ENCODE data around the gene C6orf89.

C6orf89 gene

DNA sequence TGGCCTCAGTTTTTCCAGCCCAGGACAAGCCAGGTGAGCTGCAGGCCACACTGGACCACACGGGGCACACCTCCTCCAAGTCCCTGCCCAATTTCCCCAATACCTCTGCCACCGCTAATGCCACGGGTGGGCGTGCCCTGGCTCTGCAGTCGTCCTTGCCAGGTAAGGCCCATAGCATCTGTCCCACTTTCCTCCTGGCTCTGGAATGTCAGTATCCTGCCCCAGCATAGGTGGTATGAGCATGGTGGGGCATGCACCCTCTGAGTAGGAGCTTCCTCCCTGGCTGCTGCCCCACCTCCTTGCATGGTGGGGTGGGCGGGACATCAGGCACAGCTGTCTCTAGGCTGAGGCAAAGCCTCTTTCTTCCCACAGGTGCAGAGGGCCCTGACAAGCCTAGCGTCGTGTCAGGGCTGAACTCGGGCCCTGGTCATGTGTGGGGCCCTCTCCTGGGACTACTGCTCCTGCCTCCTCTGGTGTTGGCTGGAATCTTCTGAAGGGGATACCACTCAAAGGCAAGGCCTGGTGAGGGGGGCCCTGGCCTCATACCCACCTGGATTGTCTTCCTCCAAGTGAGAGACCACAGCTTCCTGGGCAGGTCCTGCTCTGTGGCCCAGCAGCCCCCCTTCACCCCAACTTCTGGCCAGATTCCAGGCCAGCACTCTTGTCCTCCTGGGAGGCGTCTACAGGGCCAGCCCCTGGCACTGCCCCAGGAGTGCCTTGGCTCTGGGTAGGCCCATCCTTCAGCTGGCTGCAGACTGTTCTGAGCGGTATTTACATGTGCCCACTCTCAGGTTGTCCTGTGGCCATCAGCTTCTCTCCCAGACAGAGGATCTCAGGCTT, 77.9 kb downstream of the C6orf89 start:
- no peaks in the 10 kb centered on the region for H3K36me3 ChIP-seq (ENCODE audit: insufficient read depth, low read length)
- no peak overlapping the region for H3K9ac ChIP-seq (ENCODE audit: low read depth, low read length)
- H3K9me3 ChIP-seq (ENCODE audit: control insufficient read depth, insufficient read depth, low read length): no peaks in the 10 kb centered on the region
- H3K4me1 ChIP-seq (ENCODE audit: insufficient read depth, low read length): peaks cover 15% of the 10 kb centered on the region

DNA sequence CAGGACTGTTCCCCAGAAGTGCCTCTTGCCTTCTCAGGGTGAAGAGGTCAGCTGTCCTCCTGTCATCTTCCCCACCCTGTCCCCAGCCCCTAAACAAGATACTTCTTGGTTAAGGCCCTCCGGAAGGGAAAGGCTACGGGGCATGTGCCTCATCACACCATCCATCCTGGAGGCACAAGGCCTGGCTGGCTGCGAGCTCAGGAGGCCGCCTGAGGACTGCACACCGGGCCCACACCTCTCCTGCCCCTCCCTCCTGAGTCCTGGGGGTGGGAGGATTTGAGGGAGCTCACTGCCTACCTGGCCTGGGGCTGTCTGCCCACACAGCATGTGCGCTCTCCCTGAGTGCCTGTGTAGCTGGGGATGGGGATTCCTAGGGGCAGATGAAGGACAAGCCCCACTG, 78.6 kb downstream of the C6orf89 start:
- no peaks in the 10 kb centered on the region for H3K9me3 ChIP-seq (ENCODE audit: control insufficient read depth, insufficient read depth, low read length)
- no peak overlapping the region for H3K9ac ChIP-seq (ENCODE audit: low read depth, low read length)
- peaks cover 15% of the 10 kb centered on the region for H3K4me1 ChIP-seq (ENCODE audit: insufficient read depth, low read length)
- peaks cover 6% of the 10 kb centered on the region for H3K36me3 ChIP-seq (ENCODE audit: insufficient read depth, low read length)

DNA sequence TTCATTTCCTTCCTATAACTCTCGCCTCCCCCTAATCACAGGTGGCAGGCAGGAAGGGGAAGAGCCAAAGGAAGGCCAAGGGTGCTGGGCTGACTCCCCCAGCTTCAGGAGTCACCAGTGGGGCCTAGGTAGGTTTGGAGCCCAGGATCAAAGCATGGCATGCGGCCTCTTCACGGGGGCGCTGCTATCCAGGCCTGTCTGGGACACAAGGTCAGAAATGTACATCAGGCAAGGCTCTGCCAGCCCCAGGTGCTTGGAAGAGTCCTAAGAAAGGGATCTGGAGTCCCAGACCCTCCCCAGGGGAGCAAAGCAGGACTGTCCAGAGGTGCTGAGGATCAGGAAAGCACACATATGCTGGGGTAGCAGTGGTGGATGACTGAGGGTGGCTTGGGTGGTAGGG, 79.2 kb downstream of the C6orf89 start:
- Histone ChIP-seq H3K36me3 (ENCODE audit: insufficient read depth, low read length) (peaks cover 11% of the 10 kb centered on the region), H3K9ac (ENCODE audit: low read depth, low read length) (no peak overlapping the region), H3K4me1 (ENCODE audit: insufficient read depth, low read length) (peaks cover 15% of the 10 kb centered on the region), H3K9me3 (ENCODE audit: control insufficient read depth, insufficient read depth, low read length) (no peaks in the 10 kb centered on the region)

DNA sequence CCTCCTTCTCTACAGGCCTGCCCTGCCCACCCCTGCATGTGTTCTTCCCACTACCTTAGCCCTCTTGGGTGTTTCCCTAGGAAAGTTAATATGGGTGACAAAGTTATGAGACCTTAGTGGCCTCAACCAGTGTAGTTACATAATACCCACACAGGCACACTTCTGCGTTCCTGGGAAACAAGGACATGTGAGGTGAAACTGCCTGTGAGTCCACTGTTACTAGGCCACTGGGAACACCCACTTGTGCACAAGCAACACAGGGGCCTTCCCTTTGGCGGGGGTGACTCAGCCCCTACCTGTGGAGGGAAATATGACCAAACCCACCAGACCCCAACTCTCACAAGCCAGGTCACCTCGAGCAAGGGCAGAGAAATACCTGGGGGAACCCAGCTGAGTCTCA, 81.5 kb downstream of the C6orf89 start:
- Histone ChIP-seq H3K36me3 (ENCODE audit: insufficient read depth, low read length) (peaks cover 31% of the 10 kb centered on the region), H3K4me1 (ENCODE audit: insufficient read depth, low read length) (peaks cover 12% of the 10 kb centered on the region), H3K9me3 (ENCODE audit: control insufficient read depth, insufficient read depth, low read length) (no peaks in the 10 kb centered on the region), H3K9ac (ENCODE audit: low read depth, low read length) (no peak overlapping the region)

GRCh38 chr6:36967757-36968156, 82.0 kb downstream of the C6orf89 start:
- H3K36me3 ChIP-seq (ENCODE audit: insufficient read depth, low read length): peaks cover 31% of the 10 kb centered on the region
- peaks cover 12% of the 10 kb centered on the region for H3K4me1 ChIP-seq (ENCODE audit: insufficient read depth, low read length)

DNA sequence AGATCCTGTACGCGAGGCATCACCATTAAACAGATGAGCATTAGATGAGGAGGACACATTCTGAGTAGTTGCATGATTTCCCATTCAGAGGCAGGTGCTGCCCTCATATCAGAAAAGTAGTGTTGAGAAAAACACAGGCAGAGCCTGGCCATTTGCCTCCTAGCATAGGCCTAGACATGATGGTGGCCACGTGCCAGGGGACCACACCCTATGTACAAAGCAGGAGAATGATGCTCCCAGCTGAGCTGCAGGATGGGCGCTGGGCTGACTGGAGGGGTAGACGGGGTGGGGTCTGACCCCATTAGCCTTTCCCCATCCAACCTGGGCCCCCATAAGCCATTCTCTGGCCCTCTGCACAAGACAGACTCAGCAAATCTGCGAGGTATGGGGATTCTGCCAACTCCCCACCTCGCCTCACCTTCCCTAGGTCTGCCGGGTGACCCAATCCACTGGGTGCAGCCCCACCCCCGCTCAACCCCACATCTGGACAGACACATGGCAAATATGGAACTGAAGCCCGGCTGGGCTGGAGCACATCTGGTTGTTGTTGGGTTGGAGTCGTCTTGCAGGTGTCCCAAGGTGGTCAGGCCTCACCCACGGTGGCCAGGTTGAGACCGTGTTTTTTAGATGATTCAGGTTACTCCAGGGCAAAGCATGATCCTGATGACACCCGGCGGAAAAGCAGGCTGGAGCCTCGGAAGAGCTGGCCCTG, 82.7 kb downstream of the C6orf89 start:
- Histone ChIP-seq H3K4me1 (ENCODE audit: insufficient read depth, low read length) (peaks cover 9% of the 10 kb centered on the region), H3K9ac (ENCODE audit: low read depth, low read length) (no peak overlapping the region), H3K9me3 (ENCODE audit: control insufficient read depth, insufficient read depth, low read length) (no peaks in the 10 kb centered on the region), H3K36me3 (ENCODE audit: insufficient read depth, low read length) (peaks cover 31% of the 10 kb centered on the region)

More at GRCh38 chr6:36967757-36968156, 82.0 kb downstream of the C6orf89 start:
- Histone ChIP-seq H3K9ac (ENCODE audit: low read depth, low read length) (no peak overlapping the region), H3K9me3 (ENCODE audit: control insufficient read depth, insufficient read depth, low read length) (no peaks in the 10 kb centered on the region)

DNA sequence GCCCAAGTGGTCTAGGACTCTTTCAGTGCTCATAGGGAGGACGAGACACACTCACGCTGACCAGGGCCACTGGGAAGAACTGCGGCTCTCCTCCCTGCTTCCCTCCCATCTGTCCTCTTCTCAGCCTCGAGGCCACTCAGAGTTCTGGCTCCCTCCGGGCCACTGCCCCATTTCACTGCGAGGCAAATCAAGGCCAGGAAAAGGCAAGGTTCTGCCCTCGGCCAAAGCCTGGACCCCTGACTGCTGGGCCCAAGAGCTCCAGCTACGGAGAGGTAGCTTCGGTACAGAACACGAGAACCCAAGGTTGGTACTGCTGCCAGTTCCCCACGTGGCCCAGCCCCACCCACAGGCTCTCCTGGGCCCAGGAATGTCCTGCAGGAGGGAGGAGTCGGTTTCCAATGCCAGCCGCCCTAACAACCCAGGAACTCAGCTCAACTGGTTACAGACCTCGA, 83.5 kb downstream of the C6orf89 start:
- Histone ChIP-seq H3K9ac (ENCODE audit: low read depth, low read length) (no peak overlapping the region), H3K4me1 (ENCODE audit: insufficient read depth, low read length) (peaks cover 3% of the 10 kb centered on the region; the same call in 1 of the 2 replicates), H3K9me3 (ENCODE audit: control insufficient read depth, insufficient read depth, low read length) (no peaks in the 10 kb centered on the region), H3K36me3 (ENCODE audit: insufficient read depth, low read length) (peaks cover 38% of the 10 kb centered on the region)

DNA sequence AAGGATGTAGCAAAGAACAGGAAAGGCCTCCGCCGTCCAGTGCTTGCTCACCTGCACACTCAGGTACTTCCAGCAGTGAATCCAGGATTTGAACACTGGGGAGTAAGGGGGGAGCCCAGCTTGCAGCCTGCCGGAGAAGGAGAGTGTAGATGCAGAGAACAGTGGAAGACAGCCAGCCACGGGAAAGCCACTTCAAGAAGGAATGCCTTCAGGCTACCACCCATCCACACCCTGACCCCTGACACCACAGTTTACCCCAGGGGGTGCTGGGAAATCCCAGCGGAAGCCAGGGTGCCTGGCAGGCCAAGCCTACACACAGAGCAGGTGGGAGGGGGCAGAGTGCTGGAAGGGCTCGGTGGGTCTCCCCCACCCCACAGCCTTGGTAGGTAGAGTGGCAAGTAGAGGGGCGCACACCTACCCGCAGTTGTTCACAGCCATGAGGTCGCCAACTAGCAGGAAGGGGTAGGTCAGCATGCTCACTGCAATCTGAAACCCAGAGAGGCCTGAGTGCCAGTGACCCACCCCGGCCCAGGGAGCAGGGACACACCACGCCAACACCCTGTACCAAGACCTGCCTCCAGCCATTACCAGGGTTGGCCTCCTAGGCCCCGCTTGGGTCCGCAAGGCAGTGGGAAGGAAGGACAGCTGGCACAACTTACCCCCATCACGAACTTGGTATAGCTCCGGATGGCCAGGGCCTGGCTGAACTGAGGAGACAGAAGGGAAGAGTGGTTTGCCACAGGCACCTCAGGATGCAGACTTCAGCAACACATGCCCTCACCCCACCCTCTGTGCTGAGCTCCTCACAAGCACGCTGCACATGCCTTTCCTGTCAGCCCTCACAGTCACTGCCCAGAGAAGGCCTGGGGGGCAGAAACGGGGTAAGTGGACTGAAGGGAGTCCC, 84.5 kb downstream of the C6orf89 start:
- H3K4me1 ChIP-seq (ENCODE audit: insufficient read depth, low read length): no peaks in the 10 kb centered on the region
- no peak overlapping the region for H3K9ac ChIP-seq (ENCODE audit: low read depth, low read length)
- peaks cover 46% of the 10 kb centered on the region for H3K36me3 ChIP-seq (ENCODE audit: insufficient read depth, low read length)
- no peaks in the 10 kb centered on the region for H3K9me3 ChIP-seq (ENCODE audit: control insufficient read depth, insufficient read depth, low read length)

- Histone ChIP-seq H3K9me3 (ENCODE audit: control insufficient read depth, insufficient read depth, low read length) (no peaks in the 10 kb centered on the region), H3K9ac (ENCODE audit: low read depth, low read length) (no peak overlapping the region), H3K36me3 (ENCODE audit: insufficient read depth, low read length) (peaks cover 51% of the 10 kb centered on the region), H3K4me1 (ENCODE audit: insufficient read depth, low read length) (no peaks in the 10 kb centered on the region)
These were observed 85.4 kb downstream of the C6orf89 start for GRCh38 chr6:36970892-36971842.

DNA sequence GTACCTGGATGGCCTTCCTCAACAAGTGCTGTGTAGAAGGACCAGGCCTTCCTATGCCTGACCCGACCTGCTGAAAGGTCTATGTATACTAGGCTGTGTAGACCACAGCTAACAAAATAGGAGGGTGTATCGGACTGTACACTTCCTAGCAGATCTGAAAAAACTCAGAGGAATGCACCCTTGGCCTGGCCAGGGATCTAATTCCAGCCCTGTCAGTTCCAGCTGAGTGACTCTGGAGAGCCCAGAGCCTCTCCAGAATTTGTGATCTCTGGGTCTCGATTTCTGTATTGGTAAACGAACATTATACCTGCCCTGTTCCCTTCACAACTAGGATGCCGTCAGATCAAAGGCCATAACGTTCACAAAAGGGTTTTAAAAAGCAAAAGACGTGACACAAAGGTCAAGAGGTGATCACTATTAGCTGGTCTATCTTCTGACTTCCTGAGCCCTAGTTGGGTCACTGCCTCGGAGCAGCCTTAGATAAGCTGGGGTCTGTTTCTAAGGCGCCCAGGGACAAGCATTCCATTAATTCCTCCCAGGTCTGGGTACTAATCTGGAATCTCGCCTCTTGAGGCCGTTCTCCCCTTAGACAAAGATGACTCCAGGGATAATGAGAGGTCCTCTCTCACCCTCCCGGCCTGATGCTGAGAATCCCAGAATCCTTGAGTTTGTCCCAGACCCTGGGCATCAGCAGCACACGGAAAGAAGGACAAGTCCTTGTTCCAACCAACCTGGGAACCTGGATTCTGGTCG, 86.3 kb downstream of the C6orf89 start:
- Histone ChIP-seq H3K9me3 (ENCODE audit: control insufficient read depth, insufficient read depth, low read length) (no peaks in the 10 kb centered on the region), H3K9ac (ENCODE audit: low read depth, low read length) (no peak overlapping the region), H3K4me1 (ENCODE audit: insufficient read depth, low read length) (no peaks in the 10 kb centered on the region), H3K36me3 (ENCODE audit: insufficient read depth, low read length) (peaks cover 51% of the 10 kb centered on the region)

- Histone ChIP-seq H3K36me3 (ENCODE audit: insufficient read depth, low read length) (peaks cover 52% of the 10 kb centered on the region), H3K9me3 (ENCODE audit: control insufficient read depth, insufficient read depth, low read length) (no peaks in the 10 kb centered on the region), H3K4me1 (ENCODE audit: insufficient read depth, low read length) (no peaks in the 10 kb centered on the region), H3K9ac (ENCODE audit: low read depth, low read length) (no peak overlapping the region)
These were observed 87.4 kb downstream of the C6orf89 start for GRCh38 chr6:36973190-36973589.

- no peaks in the 10 kb centered on the region for H3K9me3 ChIP-seq (ENCODE audit: control insufficient read depth, insufficient read depth, low read length)
- peaks cover 54% of the 10 kb centered on the region for H3K36me3 ChIP-seq (ENCODE audit: insufficient read depth, low read length)
- no peak overlapping the region for H3K9ac ChIP-seq (ENCODE audit: low read depth, low read length)
- H3K4me1 ChIP-seq (ENCODE audit: insufficient read depth, low read length): no peaks in the 10 kb centered on the region
These were observed 87.9 kb downstream of the C6orf89 start for GRCh38 chr6:36973647-36974046.

Data from ES-I3 (cell line).